ENCODE measurements around the gene C5orf24.
"Not testable (repeated sequence)": the region's sequence is repeated elsewhere in the genome, so short reads cannot be mapped to it uniquely, and the experiment has no call there.

Gene C5orf24

DNA sequence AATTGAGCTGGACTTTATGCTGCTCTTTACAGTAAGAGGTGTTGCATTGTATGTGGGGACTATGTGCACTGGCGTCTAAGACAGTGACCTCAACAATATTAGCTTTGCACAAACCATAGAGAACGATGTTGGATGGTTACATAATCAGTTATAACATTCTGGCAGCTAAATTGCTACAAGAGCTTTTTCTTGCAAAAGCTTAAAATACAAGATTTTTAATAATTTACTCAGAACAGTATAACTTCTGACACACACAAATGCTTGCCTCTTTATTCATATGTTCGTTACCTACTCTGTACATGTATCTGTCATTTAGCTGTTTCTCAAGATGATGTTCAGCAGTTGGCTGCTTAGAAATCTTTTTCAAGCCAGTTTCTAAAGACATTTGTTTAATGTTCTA is 11.6 kb downstream of the C5orf24 start:
- DNase-seq (ENCODE audit: low spot score) = no peak

DNA sequence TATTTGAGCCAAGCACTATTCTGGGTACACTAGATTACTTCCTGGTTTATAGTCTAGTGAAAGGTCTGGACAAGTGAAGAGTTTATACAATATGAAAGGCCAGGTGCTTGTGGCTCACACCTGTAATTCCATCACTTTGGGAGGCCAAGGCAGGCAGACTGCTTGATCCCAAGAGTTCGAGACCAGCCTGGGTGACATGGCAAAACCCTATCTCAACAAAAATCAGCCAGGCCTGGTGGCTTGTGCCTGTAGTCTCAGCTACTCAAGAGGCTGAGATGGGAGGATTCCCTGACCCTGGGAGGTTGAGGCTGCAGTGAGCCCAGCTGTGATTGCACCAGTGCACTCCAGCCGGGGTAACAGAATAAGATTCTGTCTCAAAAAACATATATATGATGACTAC is 18.9 kb downstream of the C5orf24 start:
- DNase-seq (ENCODE audit: low spot score) = no peak

DNA sequence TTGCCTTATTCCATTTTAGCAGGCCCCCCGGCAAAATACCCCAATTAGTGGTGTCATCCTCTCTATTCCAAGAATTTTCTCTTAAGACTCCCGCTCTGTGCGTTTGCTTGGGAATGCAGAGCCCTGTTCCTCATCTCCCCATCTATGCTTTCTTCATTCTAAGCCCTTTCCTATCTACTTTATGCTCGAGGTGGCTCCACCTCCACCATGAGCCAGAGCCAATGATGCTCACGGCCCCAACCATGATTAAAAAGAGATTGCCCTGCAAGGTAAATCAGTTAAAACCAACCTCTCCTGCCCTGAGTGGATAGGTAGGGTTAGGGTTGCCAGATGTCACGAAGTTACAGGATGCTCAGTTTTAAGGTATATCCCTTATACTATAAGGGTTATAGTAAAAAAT is 27.7 kb downstream of the C5orf24 start:
- peak; percentile 43 for DNase-seq (ENCODE audit: low spot score)

DNA sequence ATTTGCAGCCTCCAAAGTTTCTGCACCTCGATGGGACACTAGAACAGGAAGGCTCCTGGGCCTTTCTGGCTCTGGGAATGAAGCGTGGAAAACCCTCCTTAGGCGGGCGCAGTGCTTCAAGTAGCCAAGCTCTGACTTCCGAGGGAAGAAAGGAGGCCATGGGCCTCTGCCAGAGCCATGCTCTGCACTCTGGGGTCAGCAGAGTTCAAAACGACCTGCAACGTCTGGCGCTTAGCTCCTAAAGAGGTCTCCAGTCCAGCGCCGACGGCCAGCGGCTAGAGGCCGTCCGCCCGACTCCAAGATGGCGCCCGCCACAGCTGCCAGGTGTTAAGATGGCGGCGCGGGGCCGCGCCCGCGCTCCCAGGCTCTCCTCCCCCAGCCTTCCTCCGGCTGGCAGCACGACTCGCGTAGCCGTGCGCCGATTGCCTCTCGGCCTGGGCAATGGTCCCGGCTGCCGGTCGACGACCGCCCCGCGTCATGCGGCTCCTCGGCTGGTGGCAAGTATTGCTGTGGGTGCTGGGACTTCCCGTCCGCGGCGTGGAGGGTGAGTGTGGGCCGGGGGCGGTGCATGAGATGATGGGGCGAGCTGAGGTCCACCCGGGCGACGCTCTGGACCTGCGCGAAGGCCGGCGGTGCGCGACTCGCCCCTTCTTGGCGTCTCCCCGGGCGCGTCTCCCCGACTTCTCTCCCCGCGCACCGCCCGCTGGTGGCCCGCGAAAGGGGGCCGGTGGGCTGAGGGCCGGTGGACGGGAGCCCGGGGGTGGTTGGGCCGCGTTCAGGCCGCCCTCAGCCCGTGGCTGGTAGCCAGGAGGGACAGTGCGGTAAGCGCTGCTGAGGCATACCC is 28.4 kb downstream of the C5orf24 start, which contains the start of gene TXNDC15:
Gene TXNDC15 (plus strand): TSS at position 385 of the 844 bp plus-strand sequence. CDS start 57 bp downstream, at position 442.
- DNase-seq (ENCODE audit: low spot score) = peak; percentile 93

GRCh38 chr5:134874831-134875655 is 29.3 kb downstream of the C5orf24 start:
- DNase-seq (ENCODE audit: low spot score) = peak; percentile 49

GRCh38 chr5:134877159-134877558 is 31.4 kb downstream of the C5orf24 start:
- no peak for DNase-seq (ENCODE audit: low spot score)

DNA sequence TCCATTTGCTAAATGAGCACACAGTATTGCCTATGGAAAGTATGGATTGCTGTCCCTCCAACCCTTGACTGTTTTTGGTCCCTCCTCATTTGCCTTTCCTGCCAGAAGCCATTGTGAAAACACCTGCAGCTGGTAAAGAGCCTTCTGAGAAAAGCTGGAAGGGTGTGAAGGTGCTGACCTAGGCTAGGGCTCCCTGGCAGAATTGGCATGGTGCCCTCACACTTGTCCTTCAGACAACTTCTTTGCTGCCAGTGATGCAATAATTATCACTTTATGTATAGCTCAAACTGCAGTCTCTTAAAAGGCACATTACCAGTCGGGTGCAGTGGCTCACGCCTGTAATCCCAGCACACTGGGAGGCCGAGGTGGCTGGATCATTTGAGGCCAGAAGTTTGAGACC is 32.6 kb downstream of the C5orf24 start:
- no peak for DNase-seq (ENCODE audit: low spot score)

DNA sequence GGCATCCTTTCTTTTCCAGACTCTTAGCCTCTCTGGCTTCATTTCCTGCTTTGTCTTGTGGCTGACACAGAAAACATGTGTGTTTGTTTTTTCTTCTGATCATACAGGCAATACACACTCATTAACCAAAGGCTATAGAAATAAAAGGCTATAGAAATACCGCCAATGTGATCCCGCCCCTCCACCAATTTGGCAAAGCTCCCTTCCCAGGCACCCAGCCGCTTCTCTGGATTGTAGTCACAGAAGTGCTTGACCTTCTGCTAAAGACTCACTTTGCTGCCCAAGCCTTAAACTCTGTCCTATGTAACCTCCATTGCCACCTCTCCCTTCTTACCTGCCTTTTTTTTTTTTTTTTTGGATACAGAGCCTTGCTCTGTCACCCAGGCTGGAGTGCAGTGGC is 33.7 kb downstream of the C5orf24 start:
- no peak for DNase-seq (ENCODE audit: low spot score)

DNA sequence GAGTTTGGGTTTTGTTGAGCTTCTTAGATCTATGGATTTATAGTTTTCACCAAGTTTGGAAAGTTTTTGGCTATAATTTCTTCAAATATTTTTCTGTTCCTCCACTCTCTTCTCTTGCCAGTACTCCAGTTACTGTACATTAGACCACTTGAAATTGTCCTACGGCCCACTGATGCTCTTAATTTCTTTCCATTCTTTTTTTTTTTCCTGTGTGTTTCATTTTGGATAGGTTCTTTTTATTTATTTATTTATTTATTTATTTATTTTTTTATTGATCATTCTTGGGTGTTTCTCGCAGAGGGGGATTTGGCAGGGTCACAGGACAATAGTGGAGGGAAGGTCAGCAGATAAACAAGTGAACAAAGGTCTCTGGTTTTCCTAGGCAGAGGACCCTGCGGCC is 35.2 kb downstream of the C5orf24 start:
- DNase-seq (ENCODE audit: low spot score) = not testable (repeated sequence)

DNA sequence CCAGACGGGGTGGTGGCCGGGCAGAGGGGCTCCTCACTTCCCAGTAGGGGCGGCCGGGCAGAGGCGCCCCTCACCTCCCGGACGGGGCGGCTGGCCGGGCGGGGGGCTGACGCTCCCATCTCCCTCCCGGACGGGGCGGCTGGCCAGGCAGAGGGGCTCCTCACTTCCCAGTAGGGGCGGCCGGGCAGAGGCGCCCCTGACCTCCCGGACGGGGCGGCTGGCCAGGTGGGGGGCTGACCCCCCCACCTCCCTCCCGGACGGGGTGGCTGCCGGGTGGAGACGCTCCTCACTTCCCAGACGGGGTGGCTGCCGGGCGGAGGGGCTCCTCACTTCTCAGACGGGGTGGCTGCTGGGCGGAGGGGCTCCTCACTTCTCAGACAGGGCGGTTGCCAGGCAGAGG is 35.9 kb downstream of the C5orf24 start:
- DNase-seq (ENCODE audit: low spot score) = not testable (repeated sequence)

DNA sequence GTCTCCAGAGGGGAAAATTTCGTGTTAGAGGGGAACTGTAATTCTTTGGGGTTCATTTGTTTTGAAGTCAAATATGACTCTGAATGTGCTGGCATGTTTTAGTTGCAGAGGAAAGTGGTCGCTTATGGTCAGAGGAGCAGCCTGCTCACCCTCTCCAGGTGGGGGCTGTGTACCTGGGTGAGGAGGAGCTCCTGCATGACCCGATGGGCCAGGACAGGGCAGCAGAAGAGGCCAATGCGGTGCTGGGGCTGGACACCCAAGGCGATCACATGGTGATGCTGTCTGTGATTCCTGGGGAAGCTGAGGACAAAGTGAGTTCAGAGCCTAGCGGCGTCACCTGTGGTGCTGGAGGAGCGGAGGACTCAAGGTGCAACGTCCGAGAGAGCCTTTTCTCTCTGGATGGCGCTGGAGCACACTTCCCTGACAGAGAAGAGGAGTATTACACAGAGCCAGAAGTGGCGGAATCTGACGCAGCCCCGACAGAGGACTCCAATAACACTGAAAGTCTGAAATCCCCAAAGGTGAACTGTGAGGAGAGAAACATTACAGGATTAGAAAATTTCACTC is 41.9 kb downstream of the C5orf24 start:
- DNase-seq (ENCODE audit: low spot score) = no peak

- DNase-seq (ENCODE audit: low spot score) = no peak
Observed at GRCh38 chr5:134889335-134889734, 43.6 kb downstream of the C5orf24 start.

DNA sequence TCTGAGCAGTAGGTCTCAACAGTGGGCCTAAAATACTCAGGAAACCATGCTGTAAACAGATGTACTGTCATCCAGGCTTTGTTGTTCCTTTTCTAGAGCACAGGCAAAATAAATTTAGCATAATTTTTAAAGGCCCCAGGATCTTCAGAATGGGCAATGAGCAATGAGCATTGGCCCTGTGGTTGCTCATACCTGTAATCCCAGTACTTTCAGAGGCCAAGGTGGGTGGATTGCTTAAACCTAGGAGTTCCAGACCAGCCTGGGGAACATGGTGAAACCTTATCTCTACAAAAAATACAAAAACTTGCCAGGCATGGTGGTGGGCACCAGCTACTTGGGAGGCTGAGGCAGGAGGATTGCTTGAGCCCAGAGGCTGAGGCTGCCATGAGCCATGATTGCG is 45.7 kb downstream of the C5orf24 start:
- DNase-seq (ENCODE audit: low spot score) = no peak

- no peak for DNase-seq (ENCODE audit: low spot score)
Observed at GRCh38 chr5:134892282-134892681, 46.5 kb downstream of the C5orf24 start.

- DNase-seq (ENCODE audit: low spot score) = no peak
Observed at GRCh38 chr5:134892926-134893325, 47.2 kb downstream of the C5orf24 start.

DNA sequence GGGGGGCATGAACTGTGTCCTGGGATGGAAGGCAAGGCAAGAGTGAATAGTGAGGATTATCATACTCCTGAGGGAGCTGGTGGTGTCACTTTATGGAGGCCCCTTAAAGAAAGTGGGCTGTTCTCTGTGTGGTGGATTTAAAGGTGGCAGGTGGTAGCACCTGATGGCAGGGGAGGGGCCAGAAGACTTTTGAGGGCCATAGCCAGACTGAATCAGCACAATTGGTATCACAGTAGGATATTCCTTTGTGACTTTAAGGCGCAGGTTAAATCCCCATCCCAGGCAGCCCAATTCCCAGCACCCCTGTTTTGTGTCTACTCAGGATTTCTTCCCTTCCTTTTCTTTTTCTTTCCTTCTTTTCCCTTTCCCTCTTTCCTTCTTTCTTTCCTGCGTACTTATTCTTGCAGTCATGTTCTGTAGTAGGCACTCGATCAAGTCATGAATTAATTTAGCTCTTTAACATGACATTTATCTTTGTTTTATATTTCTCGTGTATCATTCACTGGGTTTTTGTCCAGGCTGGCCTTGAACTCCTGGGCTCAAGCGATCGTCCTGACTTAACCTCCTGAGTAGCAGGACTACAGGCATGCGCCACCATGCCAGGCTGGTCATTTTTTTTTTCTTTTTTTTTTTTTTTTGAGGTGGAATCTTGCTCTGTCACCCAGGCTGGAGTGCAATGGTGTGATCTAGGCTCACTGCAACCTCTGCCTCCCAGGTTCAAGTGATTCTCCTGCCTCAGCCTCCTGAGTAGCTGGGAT is 48.2 kb downstream of the C5orf24 start:
- DNase-seq (ENCODE audit: low spot score) = no peak

GRCh38 chr5:134902071-134902801 is 56.5 kb downstream of the C5orf24 start:
- no peak for DNase-seq (ENCODE audit: low spot score)

- peak; percentile 92 for DNase-seq (ENCODE audit: low spot score)
Observed at GRCh38 chr5:134904610-134905245, 59.0 kb downstream of the C5orf24 start, which contains the start of gene PCBD2. Gene PCBD2 (plus strand): TSS chr5:134905131. CDS start chr5:134905140, 9 bp downstream.

GRCh38 chr5:134905246-134905996 is 59.7 kb downstream of the C5orf24 start:
- DNase-seq (ENCODE audit: low spot score) = peak; percentile 64

DNA sequence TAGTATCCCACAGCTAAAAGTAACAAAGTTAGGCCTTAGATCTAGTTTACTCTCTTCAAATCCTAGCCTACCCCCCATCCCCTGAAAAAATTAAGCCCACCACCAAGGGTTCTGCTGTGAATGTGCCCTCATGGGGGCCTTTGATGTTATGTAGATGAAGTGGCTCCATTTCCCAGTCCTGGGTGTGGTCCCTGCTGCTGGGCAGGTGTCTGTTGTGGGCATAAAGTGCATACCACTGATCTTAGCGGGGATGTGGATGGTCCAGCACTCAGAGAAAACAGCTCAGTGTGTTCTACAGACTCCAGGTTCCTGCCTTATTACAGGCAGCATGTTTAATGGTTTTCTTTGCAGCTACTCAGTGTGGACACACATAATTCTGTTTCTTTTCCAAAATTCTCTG is 61.0 kb downstream of the C5orf24 start:
- no peak for DNase-seq (ENCODE audit: low spot score)

Measured in D341Med (cell line).